Measurements from ENCODE around the gene SLC6A5.
"Not testable (repeated sequence)": the region's sequence is repeated elsewhere in the genome, so short reads cannot be mapped to it uniquely, and the experiment has no call there.

The SLC6A5 gene

GRCh38 chr11:20599221-20600019 is at the start of gene SLC6A5:
SLC6A5 (plus strand) TSS chr11:20599608; CDS start chr11:20599673, 65 bp downstream.
- Histone ChIP-seq H3K9me3 (ENCODE audit: low read length) (no peaks in the 10 kb centered on the region), H3K4me3 (ENCODE audit: low read length) (no peak within 1 kb of the TSS), H3K27me3 (ENCODE audit: insufficient read depth, low read length) (peaks cover 88% of the 10 kb centered on the region), H3K4me1 (ENCODE audit: insufficient read depth, low read length) (no peaks in the 10 kb centered on the region), H3K36me3 (ENCODE audit: insufficient read depth, low read length) (no peaks in the 10 kb centered on the region), H2AFZ (ENCODE audit: low read depth, low read length) (no peak within 1 kb of the TSS)

GRCh38 chr11:20551096-20551495 is 48.3 kb upstream of the SLC6A5 start:
- no peak overlapping the region for H2AFZ ChIP-seq (ENCODE audit: low read depth, low read length)
- no peaks in the 10 kb centered on the region for H3K9me3 ChIP-seq (ENCODE audit: low read length)
- H3K4me1 ChIP-seq (ENCODE audit: insufficient read depth, low read length) = no peaks in the 10 kb centered on the region
- no peak overlapping the region for H3K4me3 ChIP-seq (ENCODE audit: low read length)
- H3K36me3 ChIP-seq (ENCODE audit: insufficient read depth, low read length) = no peaks in the 10 kb centered on the region
- no peaks in the 10 kb centered on the region for H3K27me3 ChIP-seq (ENCODE audit: insufficient read depth, low read length)

GRCh38 chr11:20555783-20556182 is 43.6 kb upstream of the SLC6A5 start:
- H3K9me3 ChIP-seq (ENCODE audit: low read length) = no peaks in the 10 kb centered on the region
- no peak overlapping the region for H3K4me3 ChIP-seq (ENCODE audit: low read length)
- H3K36me3 ChIP-seq (ENCODE audit: insufficient read depth, low read length) = no peaks in the 10 kb centered on the region
- H3K4me1 ChIP-seq (ENCODE audit: insufficient read depth, low read length) = no peaks in the 10 kb centered on the region
- no peaks in the 10 kb centered on the region for H3K27me3 ChIP-seq (ENCODE audit: insufficient read depth, low read length)
- no peak overlapping the region for H2AFZ ChIP-seq (ENCODE audit: low read depth, low read length)

GRCh38 chr11:20556396-20556795 is 43.0 kb upstream of the SLC6A5 start:
- not testable (repeated sequence) for H3K36me3 ChIP-seq (ENCODE audit: insufficient read depth, low read length); H3K27me3 ChIP-seq (ENCODE audit: insufficient read depth, low read length); H3K4me1 ChIP-seq (ENCODE audit: insufficient read depth, low read length); H3K9me3 ChIP-seq (ENCODE audit: low read length); H3K4me3 ChIP-seq (ENCODE audit: low read length); H2AFZ ChIP-seq (ENCODE audit: low read depth, low read length)

GRCh38 chr11:20558741-20559140 is 40.7 kb upstream of the SLC6A5 start:
- Histone ChIP-seq H2AFZ (ENCODE audit: low read depth, low read length) (no peak overlapping the region), H3K4me1 (ENCODE audit: insufficient read depth, low read length) (no peaks in the 10 kb centered on the region), H3K9me3 (ENCODE audit: low read length) (no peaks in the 10 kb centered on the region), H3K4me3 (ENCODE audit: low read length) (no peak overlapping the region), H3K27me3 (ENCODE audit: insufficient read depth, low read length) (no peaks in the 10 kb centered on the region), H3K36me3 (ENCODE audit: insufficient read depth, low read length) (no peaks in the 10 kb centered on the region)

- Histone ChIP-seq H3K4me3 (ENCODE audit: low read length) (no peak overlapping the region), H3K9me3 (ENCODE audit: low read length) (no peaks in the 10 kb centered on the region), H3K27me3 (ENCODE audit: insufficient read depth, low read length) (no peaks in the 10 kb centered on the region), H3K36me3 (ENCODE audit: insufficient read depth, low read length) (no peaks in the 10 kb centered on the region), H3K4me1 (ENCODE audit: insufficient read depth, low read length) (no peaks in the 10 kb centered on the region), H2AFZ (ENCODE audit: low read depth, low read length) (no peak overlapping the region)
Measured at GRCh38 chr11:20559523-20560300, 39.7 kb upstream of the SLC6A5 start.

- Histone ChIP-seq H3K4me1 (ENCODE audit: insufficient read depth, low read length) (no peaks in the 10 kb centered on the region), H3K4me3 (ENCODE audit: low read length) (no peak overlapping the region), H2AFZ (ENCODE audit: low read depth, low read length) (no peak overlapping the region), H3K27me3 (ENCODE audit: insufficient read depth, low read length) (no peaks in the 10 kb centered on the region), H3K36me3 (ENCODE audit: insufficient read depth, low read length) (no peaks in the 10 kb centered on the region), H3K9me3 (ENCODE audit: low read length) (no peaks in the 10 kb centered on the region)
Measured at GRCh38 chr11:20561915-20562314, 37.5 kb upstream of the SLC6A5 start.

GRCh38 chr11:20563866-20564265 is 35.5 kb upstream of the SLC6A5 start:
- H3K4me3 ChIP-seq (ENCODE audit: low read length) = no peak overlapping the region
- H3K4me1 ChIP-seq (ENCODE audit: insufficient read depth, low read length) = no peaks in the 10 kb centered on the region
- no peaks in the 10 kb centered on the region for H3K27me3 ChIP-seq (ENCODE audit: insufficient read depth, low read length)
- no peaks in the 10 kb centered on the region for H3K36me3 ChIP-seq (ENCODE audit: insufficient read depth, low read length)
- H3K9me3 ChIP-seq (ENCODE audit: low read length) = no peaks in the 10 kb centered on the region
- no peak overlapping the region for H2AFZ ChIP-seq (ENCODE audit: low read depth, low read length)

- Histone ChIP-seq H3K9me3 (ENCODE audit: low read length) (no peaks in the 10 kb centered on the region), H3K4me3 (ENCODE audit: low read length) (no peak overlapping the region), H3K27me3 (ENCODE audit: insufficient read depth, low read length) (no peaks in the 10 kb centered on the region), H3K4me1 (ENCODE audit: insufficient read depth, low read length) (no peaks in the 10 kb centered on the region), H3K36me3 (ENCODE audit: insufficient read depth, low read length) (no peaks in the 10 kb centered on the region), H2AFZ (ENCODE audit: low read depth, low read length) (no peak overlapping the region)
Measured at GRCh38 chr11:20564846-20565635, 34.4 kb upstream of the SLC6A5 start.

- not testable (repeated sequence) for H3K27me3 ChIP-seq (ENCODE audit: insufficient read depth, low read length); H3K36me3 ChIP-seq (ENCODE audit: insufficient read depth, low read length); H3K9me3 ChIP-seq (ENCODE audit: low read length); H3K4me3 ChIP-seq (ENCODE audit: low read length); H2AFZ ChIP-seq (ENCODE audit: low read depth, low read length); H3K4me1 ChIP-seq (ENCODE audit: insufficient read depth, low read length)
Measured at GRCh38 chr11:20566115-20566514, 33.3 kb upstream of the SLC6A5 start.

GRCh38 chr11:20566591-20567434 is 32.6 kb upstream of the SLC6A5 start:
- H3K4me3 ChIP-seq (ENCODE audit: low read length) = no peak overlapping the region
- no peaks in the 10 kb centered on the region for H3K9me3 ChIP-seq (ENCODE audit: low read length)
- H3K36me3 ChIP-seq (ENCODE audit: insufficient read depth, low read length) = no peaks in the 10 kb centered on the region
- H3K4me1 ChIP-seq (ENCODE audit: insufficient read depth, low read length) = no peaks in the 10 kb centered on the region
- H2AFZ ChIP-seq (ENCODE audit: low read depth, low read length) = no peak overlapping the region
- no peaks in the 10 kb centered on the region for H3K27me3 ChIP-seq (ENCODE audit: insufficient read depth, low read length)

GRCh38 chr11:20579725-20580124 is 19.7 kb upstream of the SLC6A5 start:
- H3K4me1 ChIP-seq (ENCODE audit: insufficient read depth, low read length); H3K4me3 ChIP-seq (ENCODE audit: low read length); H3K9me3 ChIP-seq (ENCODE audit: low read length); H3K36me3 ChIP-seq (ENCODE audit: insufficient read depth, low read length); H2AFZ ChIP-seq (ENCODE audit: low read depth, low read length); H3K27me3 ChIP-seq (ENCODE audit: insufficient read depth, low read length): not testable (repeated sequence)
